ENCODE results near the gene LRCH3. TPM values are rescaled to one million over a fixed set of nuclear protein-coding genes. Genes with fewer than 3 reads are reported as not detected.
"Not testable (repeated sequence)": the region's sequence is repeated elsewhere in the genome, so short reads cannot be mapped to it uniquely, and the experiment has no call there.

The LRCH3 gene
- total and polyA plus RNA-seq, 5 experiments from 2014 or later = 11.7 to 81.8 (median 20.4) TPM

GRCh38 chr3:197926418-197926817 is 135.4 kb downstream of the LRCH3 start:
- Mint-ChIP-seq H3K27ac (no peak overlapping the region), H3K36me3 (peaks cover 15 to 64% (median 36%) of the 10 kb centered on the region in 3 donors), H3K4me1 (peaks cover 0 to 2% (median 0%) of the 10 kb centered on the region in 4 donors), H3K4me3 (no peak overlapping the region), H3K9me3 (peaks cover 0 to 2% (median 0%) of the 10 kb centered on the region in 9 donors), H3K27me3 (no peaks in the 10 kb centered on the region)
- DNase-seq = no peak
- POLR2A ChIA-PET = no interaction called here
- ATAC-seq = no peak

- DNase-seq, H3K9me3 Mint-ChIP-seq, POLR2A ChIA-PET, ATAC-seq, H3K27ac Mint-ChIP-seq, H3K4me3 Mint-ChIP-seq, H3K4me1 Mint-ChIP-seq, H3K27me3 Mint-ChIP-seq: not testable (repeated sequence)
- H3K36me3 Mint-ChIP-seq = peaks cover 15 to 62% (median 33%) of the 10 kb centered on the region in 3 donors
Observed at GRCh38 chr3:197927578-197927977, 136.5 kb downstream of the LRCH3 start.

- H3K27me3 Mint-ChIP-seq = no peaks in the 10 kb centered on the region
- ATAC-seq = no peak
- DNase-seq = no peak
- H3K4me1 Mint-ChIP-seq = no peaks in the 10 kb centered on the region
- peaks cover 0 to 15% (median 5%) of the 10 kb centered on the region in 3 donors for H3K36me3 Mint-ChIP-seq
- H3K9me3 Mint-ChIP-seq = no peaks in the 10 kb centered on the region
- H3K4me3 Mint-ChIP-seq = no peak overlapping the region
- POLR2A ChIA-PET = interaction anchor here (0.7 kb wide), 1 partner anchor 102 kb away, joined by 5 read pairs; no protein-coding TSS in a partner anchor
- no peak overlapping the region for H3K27ac Mint-ChIP-seq
Observed at GRCh38 chr3:197936819-197937384, 145.8 kb downstream of the LRCH3 start.

Other genes with a start within 250 kb of the LRCH3 start
- 10 to 100 TPM; 77.7 to 79.0 TPM for gene BDH1, start 235.3 kb upstream of the LRCH3 start, total RNA-seq
- 10 to 100 TPM; 19.1 to 30.9 (median 26.6) TPM for gene BDH1, start 235.3 kb upstream of the LRCH3 start, polyA plus RNA-seq
- gene RUBCN, start 54.4 kb upstream of the LRCH3 start, total RNA-seq = 10 to 100 TPM; 63.8 to 70.3 TPM
- gene RUBCN, start 54.4 kb upstream of the LRCH3 start, polyA plus RNA-seq = 10 to 100 TPM; 20.3 to 23.6 (median 21.7) TPM
- gene FYTTD1, start 41.4 kb upstream of the LRCH3 start, total RNA-seq = 10 to 100 TPM; 66.4 to 70.2 TPM
- gene FYTTD1, start 41.4 kb upstream of the LRCH3 start, polyA plus RNA-seq = 100 to 1,000 TPM in 1 of 3 donors, 10 to 100 TPM in 2; 93.5 to 123 (median 93.7) TPM
- gene RPL35A, start 158.9 kb downstream of the LRCH3 start, total RNA-seq = 1,000 to 10,000 TPM; 1,870 to 1,893 TPM
- 1,000 to 10,000 TPM; 2,221 to 2,647 (median 2,624) TPM for gene RPL35A, start 158.9 kb downstream of the LRCH3 start, polyA plus RNA-seq
- gene LMLN, start 169.0 kb downstream of the LRCH3 start, total RNA-seq = 10 to 100 TPM; 11.0 to 13.2 TPM
- gene LMLN, start 169.0 kb downstream of the LRCH3 start, polyA plus RNA-seq = 1 to 10 TPM; 3.3 to 4.9 (median 3.9) TPM